HG02678 (cell line): ENCODE data around the gene LRRC74A.
"Not testable (repeated sequence)": the region's sequence is repeated elsewhere in the genome, so short reads cannot be mapped to it uniquely, and the experiment has no call there.

Source experiments
- ATAC-seq: cut with Tn5 transposase; IDR thresholded peaks from one replicate; pipeline ENCODE4 v1.9.1; 2021; ENCODE audit warnings: mild to moderate bottlenecking, moderate library complexity; ENCODE audit not compliant: unreplicated experiment

LRRC74A gene

DNA sequence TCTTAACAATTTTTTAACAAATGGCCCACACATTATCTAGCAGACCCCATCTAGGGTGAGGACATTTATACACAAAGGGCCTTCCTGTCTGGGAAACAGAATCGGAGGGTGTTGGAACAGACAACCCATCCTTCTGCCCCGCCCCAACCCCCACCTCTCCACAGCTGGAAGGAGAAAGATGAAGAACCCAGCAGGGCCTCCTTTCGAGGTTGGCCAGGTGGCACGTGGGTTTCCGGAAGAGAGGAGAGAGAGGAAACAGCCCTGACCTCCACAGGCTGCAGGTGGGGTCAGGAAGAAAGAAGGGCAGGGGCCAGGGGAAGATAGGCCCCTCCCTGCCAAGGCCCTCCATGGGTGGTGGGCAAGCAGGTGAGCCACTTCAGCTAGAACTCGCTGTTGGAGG, 57.2 kb downstream of the LRRC74A start:
- ATAC-seq, result no peak

DNA sequence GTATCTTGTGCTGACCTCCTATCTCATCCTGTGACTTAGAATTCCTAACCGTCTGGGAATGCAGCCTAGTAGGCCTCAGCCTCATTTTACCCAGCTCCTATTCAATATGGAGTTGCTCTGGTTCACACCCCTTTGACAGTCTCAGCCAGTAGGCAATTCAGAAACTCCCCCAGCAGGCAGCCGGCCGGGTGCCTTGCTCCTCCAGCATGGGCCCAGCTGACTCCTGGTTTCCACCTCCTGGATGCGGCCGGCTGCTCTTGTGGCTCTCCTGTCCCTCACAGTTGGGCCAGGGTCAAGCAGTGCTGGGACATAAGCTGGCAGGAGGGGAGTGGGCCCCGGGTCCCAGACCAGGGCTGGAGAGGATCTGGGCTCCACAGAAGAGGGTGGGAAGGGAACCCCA, 58.2 kb downstream of the LRRC74A start:
- ATAC-seq, result no peak

DNA sequence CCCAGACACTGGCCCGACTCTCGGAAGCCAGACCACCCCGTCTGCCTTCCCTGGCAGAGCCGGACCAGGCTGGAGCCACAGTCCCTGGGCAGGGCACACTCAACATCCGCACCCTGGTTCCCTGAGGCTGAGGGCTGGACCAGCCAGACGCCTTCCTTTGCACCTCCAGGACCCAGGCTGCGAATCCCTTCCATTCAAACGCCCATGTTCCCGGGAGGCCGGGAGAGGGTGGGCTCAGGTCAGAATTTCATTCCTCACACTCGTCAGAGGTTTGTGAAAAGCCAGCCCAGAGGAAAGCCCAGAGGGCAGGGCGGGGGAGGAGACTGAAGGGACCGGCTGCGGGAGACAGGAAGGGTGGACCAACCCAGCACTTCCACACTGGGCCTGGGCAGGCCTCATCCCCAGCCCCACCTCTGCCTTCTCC, 58.7 kb downstream of the LRRC74A start:
- ATAC-seq, result no peak

DNA sequence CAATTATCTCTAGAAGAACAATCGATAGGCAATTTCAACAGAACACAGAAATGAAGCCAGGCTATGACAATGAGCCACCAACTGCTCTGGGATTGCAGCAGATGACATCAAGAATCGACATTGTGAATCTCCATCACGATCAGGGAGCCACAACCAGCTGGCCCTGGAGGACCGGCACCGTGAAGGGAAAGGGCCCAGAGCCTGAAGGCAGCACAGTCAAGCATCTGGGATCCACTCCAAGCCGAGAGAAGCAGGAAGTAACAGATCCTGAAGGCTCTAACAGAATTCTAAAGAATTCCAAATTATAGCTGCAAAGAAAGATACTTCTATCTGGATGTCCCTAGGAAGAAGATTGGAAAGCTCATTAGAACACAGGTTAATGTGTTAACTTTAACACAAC, 61.0 kb downstream of the LRRC74A start:
- no peak for ATAC-seq

DNA sequence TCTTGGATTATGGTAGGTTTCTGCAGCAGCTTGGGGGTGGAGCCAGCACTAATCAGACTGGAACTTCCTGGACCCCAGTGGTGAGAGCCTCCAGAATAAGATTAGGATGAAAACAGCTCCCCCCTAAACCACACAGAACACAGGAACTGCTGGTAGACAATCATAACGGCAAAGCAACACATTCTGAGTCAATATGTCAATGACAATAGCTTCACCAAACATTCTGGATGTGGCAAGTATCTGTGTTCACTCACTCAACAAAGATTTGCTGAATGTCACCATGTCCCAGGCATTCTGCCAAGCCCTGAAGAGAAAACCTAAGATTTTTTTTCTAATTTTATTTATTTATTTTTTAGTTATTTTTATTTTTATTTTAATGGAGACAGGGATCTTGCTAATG, 65.2 kb downstream of the LRRC74A start:
- no peak for ATAC-seq

DNA sequence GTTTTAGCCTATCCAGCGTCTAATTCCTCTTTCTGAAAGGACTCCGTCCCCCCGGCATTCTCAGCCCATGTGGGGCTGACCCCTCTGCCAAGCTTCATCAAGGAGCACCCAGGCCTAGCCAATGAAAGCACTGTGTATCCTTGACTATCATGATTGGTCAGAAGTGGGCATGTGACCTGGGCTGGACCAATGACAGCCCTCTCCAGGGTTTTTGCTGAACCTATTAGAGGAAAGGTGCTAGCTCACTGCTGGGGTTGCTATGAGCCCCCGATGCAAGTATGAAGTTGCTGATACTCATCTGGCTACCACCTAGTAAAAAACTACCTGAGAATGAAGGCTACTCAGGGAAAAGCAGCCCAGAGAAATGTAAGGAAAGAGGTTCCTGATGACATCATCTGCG, 68.1 kb downstream of the LRRC74A start:
- ATAC-seq, result no peak

DNA sequence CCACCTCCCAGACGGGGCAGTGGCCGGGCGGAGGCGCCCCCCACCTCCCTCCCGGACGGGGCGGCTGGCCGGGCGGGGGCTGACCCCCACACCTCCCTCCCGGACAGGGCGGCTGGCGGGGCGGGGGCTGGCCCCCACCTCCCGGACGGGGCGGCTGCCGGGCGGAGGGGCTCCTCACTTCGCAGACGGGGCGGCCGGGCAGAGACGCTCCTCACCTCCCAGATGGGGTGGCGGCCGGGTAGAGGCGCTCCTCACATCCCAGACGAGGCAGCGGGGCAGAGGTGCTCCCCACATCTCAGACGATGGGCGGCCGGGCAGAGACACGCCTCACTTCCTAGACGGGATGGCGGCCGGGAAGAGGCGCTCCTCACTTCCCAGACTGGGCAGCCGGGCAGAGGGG, 71.8 kb downstream of the LRRC74A start:
- ATAC-seq, result not testable (repeated sequence)

DNA sequence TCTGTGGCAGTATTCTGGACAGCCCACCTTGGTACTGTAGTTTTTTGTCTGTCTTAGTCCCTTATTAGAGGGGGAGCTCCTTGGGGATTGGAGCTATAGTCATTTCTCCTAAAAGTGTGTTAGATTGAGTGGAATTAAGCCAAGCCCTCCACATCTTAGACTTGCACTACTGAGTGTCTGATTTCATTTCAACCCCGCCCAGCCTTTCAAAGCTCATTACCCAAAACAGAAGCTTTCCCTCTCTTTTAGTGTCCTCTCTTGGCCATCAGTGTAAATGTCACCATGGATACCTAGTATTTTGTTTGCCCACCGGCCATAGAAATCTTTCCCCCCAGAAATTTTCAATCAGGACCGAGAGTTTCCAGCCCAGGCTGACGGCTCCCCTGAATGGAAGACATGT, 74.5 kb downstream of the LRRC74A start:
- ATAC-seq, result no peak

DNA sequence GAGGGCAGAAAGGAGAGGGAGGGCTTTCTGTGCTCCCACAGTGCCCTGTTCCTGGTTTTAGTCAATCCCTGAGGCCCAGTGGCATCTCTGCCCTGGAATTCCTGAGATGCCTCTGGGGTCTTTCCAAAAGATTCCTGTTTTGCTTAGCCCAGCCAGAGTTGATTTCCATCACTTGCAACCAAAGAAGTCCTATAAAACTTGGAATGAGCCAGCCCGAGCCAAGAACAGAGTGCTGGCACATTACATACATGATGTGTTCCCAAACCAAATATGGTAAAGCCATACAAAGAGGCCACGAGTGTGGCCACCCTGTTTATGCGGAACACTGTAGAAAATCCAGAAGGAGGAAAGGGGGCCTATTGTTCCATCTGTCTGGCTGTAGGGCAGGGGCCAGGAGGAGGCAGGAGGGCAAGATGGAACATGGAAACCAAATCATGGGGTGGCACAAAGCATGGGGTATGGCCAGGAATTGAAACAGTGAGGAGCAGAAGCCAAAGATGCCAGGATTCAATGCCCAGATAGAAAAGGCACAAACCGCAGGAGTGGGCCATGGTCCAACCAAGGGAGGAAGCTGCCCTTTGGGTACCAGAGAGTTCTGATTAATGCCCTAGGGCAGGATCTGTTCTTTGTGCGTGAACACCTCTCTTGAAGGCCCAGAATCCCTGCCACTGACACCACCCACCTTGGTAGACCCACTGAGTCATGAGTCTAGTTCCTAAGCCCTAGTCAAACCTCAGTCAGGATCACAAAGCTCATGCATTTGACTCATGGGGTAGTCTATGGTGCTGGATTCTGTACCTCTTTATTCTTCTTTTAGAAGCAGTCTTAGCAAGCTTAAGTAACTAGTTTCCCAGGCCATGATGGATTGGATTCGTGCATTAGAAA, 75.2 kb downstream of the LRRC74A start:
- ATAC-seq, result no peak

DNA sequence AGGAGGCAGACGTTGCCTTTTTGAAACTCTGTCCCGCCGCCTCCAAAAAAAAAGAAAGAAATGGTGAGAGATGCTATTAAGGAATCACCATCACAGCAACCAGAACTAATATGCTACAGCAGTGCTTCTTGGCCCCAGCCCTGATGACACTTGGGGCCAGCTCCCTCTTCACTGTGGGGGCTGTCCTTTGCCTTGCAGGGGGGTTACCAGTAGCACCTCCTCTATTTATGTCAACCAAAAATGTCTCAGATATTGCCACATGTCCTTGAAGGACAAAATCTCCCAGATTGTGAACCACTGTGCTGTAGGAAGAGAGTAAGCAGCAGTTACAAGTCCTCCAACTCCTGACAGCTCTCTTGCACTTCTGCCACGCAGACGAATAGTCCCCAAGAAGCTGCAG, 76.4 kb downstream of the LRRC74A start:
- ATAC-seq, result no peak

DNA sequence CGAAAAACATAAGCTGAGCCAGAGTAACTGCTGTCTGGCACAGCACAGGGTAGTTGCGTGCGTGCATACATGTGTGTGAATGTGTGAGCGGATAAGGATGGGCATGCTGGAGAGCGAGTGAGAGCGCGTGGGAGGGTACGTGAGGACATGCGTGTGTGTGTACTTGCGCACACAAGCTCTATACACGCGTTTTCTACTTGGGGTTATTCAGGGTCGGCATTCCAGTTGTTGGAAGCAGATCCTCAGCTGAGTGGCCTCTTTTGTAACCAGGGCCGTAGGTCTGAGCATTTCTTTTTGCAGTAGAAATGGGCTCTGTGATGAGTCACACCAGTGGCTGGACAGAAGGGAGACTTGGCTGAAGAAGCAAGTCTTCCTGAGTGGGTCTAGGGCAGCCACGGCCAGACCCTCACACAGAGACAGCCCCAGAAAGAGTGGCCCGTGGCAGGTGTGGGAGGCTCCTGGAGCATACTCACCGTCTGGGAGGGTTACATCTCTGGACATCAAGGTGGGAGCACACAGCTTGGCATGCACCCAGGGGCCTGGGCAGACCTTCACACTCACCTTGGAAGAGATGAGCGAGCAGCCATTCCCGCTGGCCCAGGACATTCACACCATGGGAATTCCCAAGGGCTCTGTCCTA, 78.0 kb downstream of the LRRC74A start:
- ATAC-seq, result no peak

DNA sequence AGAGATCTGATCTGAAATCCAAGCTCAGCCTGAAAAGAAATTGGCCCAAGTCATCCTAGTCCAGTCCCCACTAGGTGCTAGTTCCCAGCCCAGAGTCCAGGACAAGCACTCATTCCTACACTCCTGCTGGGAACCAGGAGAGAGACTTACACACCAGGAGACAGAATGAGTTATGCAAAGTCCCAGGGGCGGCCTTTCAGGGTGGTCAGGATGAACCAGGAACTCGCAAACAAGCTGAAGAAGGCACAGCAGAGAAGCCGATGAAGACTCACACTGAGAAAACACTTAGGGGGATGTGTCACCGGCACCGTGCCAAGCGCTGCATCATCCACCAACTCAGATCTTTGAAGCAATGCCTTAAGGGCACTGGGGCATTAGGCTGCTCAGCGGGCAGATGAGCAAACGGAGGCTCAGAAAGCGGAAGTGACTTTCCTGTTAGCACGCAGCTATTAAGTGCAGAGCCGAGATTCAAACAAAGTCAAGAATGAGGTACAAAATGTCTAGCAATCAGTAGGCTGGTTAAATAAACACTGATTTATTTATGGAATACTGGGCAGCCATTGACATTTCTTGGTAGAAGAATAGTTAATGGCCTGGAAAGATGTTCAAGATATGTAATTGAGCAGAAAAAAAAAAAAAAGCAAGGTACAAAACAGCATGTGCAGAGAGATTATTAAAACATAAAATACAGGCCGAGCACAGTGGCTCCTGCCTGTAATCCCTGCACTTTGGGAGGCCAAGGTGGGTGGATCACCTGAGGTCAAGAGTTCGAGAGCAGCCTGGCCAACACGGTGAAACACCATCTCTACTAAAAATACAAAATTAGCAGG, 78.7 kb downstream of the LRRC74A start:
- peak; percentile 86 for ATAC-seq

DNA sequence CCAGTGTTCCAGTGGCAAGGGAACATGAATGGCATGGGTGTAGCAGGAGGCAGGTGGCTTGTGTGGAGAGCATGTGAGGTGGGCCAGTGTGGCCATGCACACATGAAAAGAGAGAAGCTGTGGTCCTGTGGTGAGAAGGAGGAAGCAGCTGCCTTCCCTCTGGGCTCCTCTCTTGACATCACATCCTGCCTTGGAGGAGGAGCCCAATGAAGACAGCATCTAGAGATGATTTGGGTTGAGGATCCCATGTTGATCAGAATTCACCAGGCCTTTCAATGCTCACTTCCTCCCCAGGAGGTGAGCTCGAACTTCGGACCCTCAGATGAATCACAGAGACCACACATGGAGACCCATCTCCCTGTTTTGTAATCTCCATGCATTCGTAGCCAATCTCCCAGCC, 82.6 kb downstream of the LRRC74A start:
- no peak for ATAC-seq

DNA sequence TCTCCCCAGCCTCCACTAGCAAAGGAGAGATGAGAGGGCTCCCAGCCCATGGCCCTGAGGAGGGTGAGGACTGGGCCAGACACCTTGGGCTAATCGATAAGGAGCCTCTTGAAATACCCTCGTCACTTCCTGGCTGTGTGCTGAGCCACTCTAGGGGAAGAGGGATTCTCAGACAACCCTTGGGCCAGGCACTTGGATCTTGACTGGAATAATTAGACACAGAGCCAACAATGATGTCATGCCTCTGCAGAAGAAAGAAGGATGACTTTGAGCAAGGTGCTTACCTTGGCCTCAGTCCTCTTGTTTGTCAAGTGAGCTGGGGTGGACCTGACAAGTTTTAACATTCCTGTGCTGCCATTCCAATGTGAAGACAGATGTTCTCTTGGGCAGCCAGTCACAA, 83.1 kb downstream of the LRRC74A start:
- no peak for ATAC-seq

DNA sequence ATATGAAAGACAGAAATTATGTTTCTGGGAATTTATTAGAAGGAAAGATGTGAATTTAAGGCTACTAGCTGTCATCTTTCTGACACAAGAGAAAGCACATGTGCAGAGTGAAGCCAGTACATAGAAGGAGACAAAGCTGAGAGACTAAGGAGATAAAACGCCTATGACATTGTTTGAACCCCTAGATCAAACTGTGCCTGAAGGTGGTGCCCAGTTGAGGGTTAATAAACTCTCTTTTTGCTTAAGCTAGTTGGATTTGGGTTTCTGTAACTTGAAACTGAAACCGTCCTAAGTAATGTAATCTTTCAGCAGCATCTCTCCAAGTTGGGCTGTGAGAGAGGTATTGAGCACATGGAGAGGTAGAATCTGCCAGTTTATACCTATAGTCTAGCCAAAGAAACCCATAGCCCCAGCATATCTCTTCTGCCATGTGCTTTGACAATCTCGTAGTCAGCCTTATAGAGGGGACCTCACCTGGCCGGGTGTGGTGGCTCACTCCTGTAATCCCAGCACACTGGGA, 84.2 kb downstream of the LRRC74A start:
- ATAC-seq, result no peak

DNA sequence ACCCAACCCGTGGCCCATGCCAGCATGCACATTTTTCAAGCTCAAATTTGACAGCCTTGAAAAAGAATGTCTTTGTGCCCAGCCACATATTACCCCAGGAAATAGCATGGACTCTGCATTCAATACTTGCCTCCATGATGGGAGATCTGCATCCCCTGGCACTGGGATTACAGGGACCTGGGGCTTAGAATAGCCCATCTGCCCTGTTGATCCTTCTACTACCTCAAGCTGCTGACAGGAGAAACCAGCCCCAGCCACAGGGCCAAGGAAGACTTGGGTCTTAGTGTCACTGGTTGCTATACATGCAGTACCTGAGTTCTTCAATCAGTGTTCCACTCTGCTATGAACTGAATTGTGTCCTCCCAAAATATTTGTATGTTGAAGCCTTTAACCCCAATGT, 85.3 kb downstream of the LRRC74A start:
- ATAC-seq, result no peak

DNA sequence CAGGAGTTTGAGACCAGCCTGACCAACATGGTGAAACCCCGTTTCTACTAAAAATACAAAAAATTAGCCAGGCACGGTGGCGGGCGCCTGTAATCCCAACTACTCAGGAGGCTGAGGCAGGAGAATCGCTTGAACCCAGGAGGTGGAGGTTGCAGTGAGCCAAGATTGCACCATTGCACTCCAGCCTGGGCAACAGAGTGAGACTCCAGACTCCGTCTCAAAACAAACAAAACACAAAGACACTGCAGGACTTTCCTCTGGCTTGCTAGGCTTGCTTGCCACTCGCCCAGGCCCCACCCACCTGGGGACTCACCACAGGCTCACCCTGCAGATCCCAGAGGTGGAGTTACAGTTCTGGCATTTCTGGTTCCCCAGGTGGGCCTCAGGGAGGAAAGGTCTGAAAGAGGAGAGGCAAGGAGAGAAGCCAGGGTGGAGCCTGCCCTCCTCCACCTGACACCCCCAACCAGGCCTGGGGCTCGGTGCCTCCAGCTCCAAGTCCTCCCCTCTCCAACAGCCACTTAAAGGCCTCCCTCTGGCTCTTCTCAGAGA, 88.4 kb downstream of the LRRC74A start:
- ATAC-seq, result not testable (repeated sequence)

DNA sequence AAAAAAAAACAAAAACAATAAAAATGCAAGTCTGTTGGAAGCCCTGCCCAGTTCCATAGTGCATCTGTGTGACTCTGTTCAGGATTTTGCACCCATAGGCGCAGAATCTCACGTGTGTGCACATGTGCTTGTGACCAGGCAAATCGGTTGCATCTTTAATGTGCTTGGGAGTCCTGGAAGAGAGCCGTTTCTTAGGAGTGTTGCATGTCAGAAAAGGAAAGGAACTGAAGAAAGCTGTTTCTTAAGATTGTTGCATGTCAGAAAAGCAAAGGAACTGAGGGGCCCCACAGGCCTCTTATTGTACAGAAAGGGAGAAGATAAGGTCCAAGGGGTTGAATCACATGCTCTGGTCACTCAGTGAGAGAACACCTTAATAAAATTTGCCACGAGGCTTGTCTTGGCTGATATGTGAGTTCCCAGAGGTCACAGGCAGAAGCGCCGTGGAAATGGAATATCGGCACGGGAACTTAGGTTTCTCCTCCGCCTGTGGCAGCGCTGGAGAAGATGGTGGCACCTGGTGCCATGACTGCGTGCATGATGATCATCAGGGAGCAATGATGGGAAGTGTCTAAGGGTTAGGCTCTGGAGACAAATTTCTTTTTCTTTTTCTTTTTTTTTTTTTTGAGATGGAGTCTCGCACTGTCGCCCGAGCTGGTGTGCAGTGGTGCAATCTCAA, 90.0 kb downstream of the LRRC74A start:
- ATAC-seq, result no peak

DNA sequence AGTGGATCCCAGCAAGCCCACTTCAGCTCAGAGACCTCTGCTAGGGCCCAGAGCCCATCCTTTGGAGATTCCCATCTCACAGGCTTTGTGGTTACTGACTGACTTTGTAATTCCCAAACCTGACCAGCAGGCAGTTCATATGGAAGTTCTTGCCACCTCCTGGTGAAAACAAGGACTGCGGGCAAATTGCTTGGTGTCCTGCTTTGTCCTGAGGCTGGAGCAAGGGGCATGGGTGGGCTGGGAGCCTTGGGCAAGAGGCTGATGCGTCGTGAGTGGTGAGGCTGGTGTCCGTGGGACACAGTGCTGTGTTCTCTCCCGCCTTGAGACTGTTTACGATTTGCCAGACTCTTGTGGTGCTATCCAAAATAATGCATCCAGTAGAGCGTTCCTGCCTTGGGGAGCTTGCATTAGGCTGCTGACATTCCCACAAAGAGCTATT, 91.0 kb downstream of the LRRC74A start:
- no peak for ATAC-seq

DNA sequence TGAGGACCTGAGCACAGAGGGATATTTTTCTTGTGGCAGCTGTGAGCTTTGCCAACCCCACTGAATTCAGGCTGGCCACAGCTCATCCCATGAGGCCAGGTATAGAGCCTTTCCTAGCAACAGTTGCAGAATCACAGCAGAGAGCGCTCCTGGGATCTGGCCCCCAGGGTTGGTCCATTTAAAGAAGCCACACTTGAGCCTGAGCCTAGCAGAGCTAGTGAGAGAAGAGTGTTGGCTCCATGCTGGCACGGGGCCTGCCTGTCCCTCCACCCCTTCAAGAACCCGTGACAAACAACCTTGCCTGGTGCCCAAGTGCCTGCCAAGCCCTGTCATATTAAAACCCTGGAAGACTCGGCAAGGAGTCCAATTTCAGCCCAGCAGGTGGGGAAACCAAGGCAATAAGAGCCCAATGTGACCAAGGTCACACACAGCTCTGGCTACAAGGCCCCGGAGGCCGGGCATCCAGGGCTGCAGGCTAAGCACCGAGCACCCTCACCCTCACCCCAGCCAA, 91.6 kb downstream of the LRRC74A start:
- ATAC-seq, result no peak
